HepG2 (cell line): ENCODE measurements around the gene NFATC4. TPM values are rescaled to one million over a fixed set of nuclear protein-coding genes. Genes with fewer than 3 reads are reported as not detected.
A peak's percentile ranks its signal among the peaks of the same experiment; 100 is the strongest.

Source experiments
- EP300 ChIP-seq, 3 experiments: sonication (generic) in 1 of 3; formaldehyde crosslinking in 1 of 3; IDR thresholded peaks; 2 replicates each; pipeline versions ENCODE4 v1.5.1 to v1.6.1; 2011 to 2020; ENCODE audit warnings: low read depth in 2 of 3, low read length in 2 of 3, borderline replicate concordance in 1 of 3, improper control_type of control experiment in 1 of 3, mild to moderate bottlenecking in 1 of 3, missing genetic modification reagents in 1 of 3, moderate library complexity in 1 of 3
- NFIC ChIP-seq: IDR thresholded peaks from 2 replicates; pipeline ENCODE4 v1.6.1; 2012; ENCODE audit warnings: mild to moderate bottlenecking, low read length, inconsistent platforms
- PTBP1 ChIP-seq: fragments of 200-400 bp; formaldehyde crosslinking; IDR thresholded peaks from 2 replicates; pipeline ENCODE4 v1.6.1; 2018; ENCODE audit warnings: low read length, low read depth; ENCODE audit not compliant: poor library complexity, severe bottlenecking
- SOX13 ChIP-seq, 3 experiments: fragments of 450-650 bp in 1 of 3; sonication (generic) in 1 of 3; formaldehyde crosslinking in 1 of 3; IDR thresholded peaks in 2 of 3; conservative IDR thresholded peaks in 1 of 3; 2 replicates each; pipeline versions ENCODE4 v1.5.0 to v1.6.1; 2016 to 2020; ENCODE audit warnings: antibody characterized with exemption in 1 of 3, mild to moderate bottlenecking in 1 of 3, missing compliant biosample characterization in 1 of 3, missing genetic modification reagents in 1 of 3, moderate library complexity in 1 of 3
- ZMYM2 ChIP-seq: sonication (generic); formaldehyde crosslinking; IDR thresholded peaks from 2 replicates; pipeline ENCODE4 v1.8.0; 2022; ENCODE audit warnings: mild to moderate bottlenecking, missing genetic modification reagents
- ZNF550 ChIP-seq: sonication (generic); formaldehyde crosslinking; IDR thresholded peaks from 2 replicates; pipeline ENCODE4 v1.4.0; 2020; ENCODE audit warnings: mild to moderate bottlenecking, missing genetic modification reagents, borderline replicate concordance
- ZNF83 ChIP-seq: sonication (generic); formaldehyde crosslinking; IDR thresholded peaks from 2 replicates; pipeline ENCODE4 v1.4.0; 2020; ENCODE audit warnings: missing genetic modification reagents, mild to moderate bottlenecking, borderline replicate concordance
- ZZZ3 ChIP-seq: sonication (generic); formaldehyde crosslinking; IDR thresholded peaks from 2 replicates; pipeline ENCODE4 v1.4.0; 2020; ENCODE audit warnings: missing genetic modification reagents, mild to moderate bottlenecking, borderline replicate concordance
- polyA plus RNA-seq, 8 experiments: library from polyadenylated mRNA; depleted of rRNA in 3 of 8; stranded (reverse) in 7 of 8; unstranded in 1 of 8; fragments of >200 nt; fragmentation: Illumina TruSeq in 4 of 8; extraction: Trizol in 4 of 8; gene quantifications; 2 replicates each; pipeline versions ENCODE4 v1.2.1 to v1.2.3, GENCODE V29; 2011 to 2016; ENCODE audit warnings: low read depth in 4 of 8, missing spikeins in 1 of 8, mixed read lengths in 1 of 8; ENCODE audit not compliant: insufficient read depth in 1 of 8
- total RNA-seq, 5 experiments: library from RNA; depleted of rRNA; stranded (reverse); fragments of >200 nt; fragmentation: Illumina TruSeq; extraction: Trizol; gene quantifications; 2 replicates each; pipeline ENCODE4 v1.2.3, GENCODE V29; 2016; ENCODE audit warnings: low read depth in 1 of 5
- TF ChIP-seq, protein P1 (sequence below): sonication (generic); formaldehyde crosslinking; IDR thresholded peaks from 2 replicates; pipeline ENCODE4 v1.4.0; 2020; ENCODE audit warnings: missing genetic modification reagents

The NFATC4 gene
- total and polyA plus RNA-seq, 2 of the 13 experiments (the other 11 are each of a cell fraction or from before 2014, with no cell fraction given) = 0.04 to 0.15 TPM

GRCh38 chr14:24392325-24393091, 24.5 kb downstream of the NFATC4 start (continued):
- TF ChIP-seq PTBP1 = no peak
- TF ChIP-seq, protein P1, sequence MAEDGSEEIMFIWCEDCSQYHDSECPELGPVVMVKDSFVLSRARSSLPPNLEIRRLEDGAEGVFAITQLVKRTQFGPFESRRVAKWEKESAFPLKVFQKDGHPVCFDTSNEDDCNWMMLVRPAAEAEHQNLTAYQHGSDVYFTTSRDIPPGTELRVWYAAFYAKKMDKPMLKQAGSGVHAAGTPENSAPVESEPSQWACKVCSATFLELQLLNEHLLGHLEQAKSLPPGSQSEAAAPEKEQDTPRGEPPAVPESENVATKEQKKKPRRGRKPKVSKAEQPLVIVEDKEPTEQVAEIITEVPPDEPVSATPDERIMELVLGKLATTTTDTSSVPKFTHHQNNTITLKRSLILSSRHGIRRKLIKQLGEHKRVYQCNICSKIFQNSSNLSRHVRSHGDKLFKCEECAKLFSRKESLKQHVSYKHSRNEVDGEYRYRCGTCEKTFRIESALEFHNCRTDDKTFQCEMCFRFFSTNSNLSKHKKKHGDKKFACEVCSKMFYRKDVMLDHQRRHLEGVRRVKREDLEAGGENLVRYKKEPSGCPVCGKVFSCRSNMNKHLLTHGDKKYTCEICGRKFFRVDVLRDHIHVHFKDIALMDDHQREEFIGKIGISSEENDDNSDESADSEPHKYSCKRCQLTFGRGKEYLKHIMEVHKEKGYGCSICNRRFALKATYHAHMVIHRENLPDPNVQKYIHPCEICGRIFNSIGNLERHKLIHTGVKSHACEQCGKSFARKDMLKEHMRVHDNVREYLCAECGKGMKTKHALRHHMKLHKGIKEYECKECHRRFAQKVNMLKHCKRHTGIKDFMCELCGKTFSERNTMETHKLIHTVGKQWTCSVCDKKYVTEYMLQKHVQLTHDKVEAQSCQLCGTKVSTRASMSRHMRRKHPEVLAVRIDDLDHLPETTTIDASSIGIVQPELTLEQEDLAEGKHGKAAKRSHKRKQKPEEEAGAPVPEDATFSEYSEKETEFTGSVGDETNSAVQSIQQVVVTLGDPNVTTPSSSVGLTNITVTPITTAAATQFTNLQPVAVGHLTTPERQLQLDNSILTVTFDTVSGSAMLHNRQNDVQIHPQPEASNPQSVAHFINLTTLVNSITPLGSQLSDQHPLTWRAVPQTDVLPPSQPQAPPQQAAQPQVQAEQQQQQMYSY (CRISPR knock-in tag) = no peak
- TF ChIP-seq ZZZ3 (CRISPR knock-in tag) = no peak
- TF ChIP-seq EP300 (IDR thresholded peaks at IDR 0.05; ENCODE audit: low read depth in 2 of 2, low read length in 2 of 2) = no peak
- TF ChIP-seq EP300 (CRISPR knock-in tag; IDR thresholded peaks at IDR 0.05; ENCODE audit: borderline replicate concordance) = no peak
- TF ChIP-seq NFIC = no peak
- no peak for TF ChIP-seq ZNF550 (CRISPR knock-in tag)
- TF ChIP-seq ZMYM2 = 0 out of 2 replicates have a peak, but pooled peaks have one; percentile 29
- TF ChIP-seq ZNF83 (CRISPR knock-in tag) = no peak
- TF ChIP-seq SOX13 (IDR thresholded peaks at IDR 0.05) = no peak
- TF ChIP-seq SOX13 (CRISPR knock-in tag; conservative IDR thresholded peaks at IDR 0.05 in 1 of 2, IDR thresholded peaks at IDR 0.05 in 1 of 2) = peak in 1 of 2 experiments; percentile 13; a peak in 1 of 4 replicates
